GM15510 (cell line): ENCODE data around the gene CMTM5.

Experiments used
- POLR2A ChIP-seq: IDR thresholded peaks from 3 replicates; pipeline ENCODE4 v1.6.1; 2011; ENCODE audit warnings: borderline replicate concordance; ENCODE audit not compliant: insufficient read length; ENCODE audit errors: extremely low read depth

Gene CMTM5

GRCh38 chr14:23428686-23429495, 52.0 kb downstream of the CMTM5 start:
- TF ChIP-seq POLR2A = no peak
